Heart left ventricle (tissue), 13 donors: ENCODE results near the gene FTO.

Experiments
- POLR2A ChIP-seq, 2 donors: fragments of 450-650 bp; IDR thresholded peaks; one replicate each; pipeline ENCODE4 v1.6.1; 2017; ENCODE audit warnings: antibody characterized with exemption in 2 of 2, mild to moderate bottlenecking in 2 of 2, moderate library complexity in 2 of 2
- TF ChIP-seq, protein P1 (sequence below), 12 donors: fragments of 200-600 bp; sonication (generic) in 4 of 12; IDR thresholded peaks; one replicate each; pipeline versions ENCODE4 v1.5.0 to v1.8.0; 2018 to 2022; ENCODE audit warnings: antibody characterized with exemption in 12 of 12, mild to moderate bottlenecking in 5 of 12
- donor health status: ischemic (EF 13 %, LVEDD 7.1; RV severe dilation, severe dysfunction).
- donor health status: DM: no; HTN: yes; CAD: no.
- donor health status: DM: no; HTN: no; CAD: no.
- donor health status: ischemic (EF 25% LVEDD 6.9; RV normal size, moderate dysfunction).
- donor health status: ischemic (EF 25% LVEDD 5.7; RV mildly dilated, moderate dysfunction).
- donor health status: ischemic (EF 35%, LVEDD 5.7; RV mildly dilated, moderate dysfunction).
- donor health status: nonischemic (EF 11% LVEDD 7.7; RV severe dilation, severe dysfunction).
- donor health status: DM: yes; HTN: yes; CAD: no.
- donor health status: PGD.
- donor health status: ischemic (EF 29% LVEDD 5.4; RV normal size, mild dysfunction).
- donor health status: nonischemic (EF 23%, LVEDD 6.1; RV moderate dilation, normal function).

DNA sequence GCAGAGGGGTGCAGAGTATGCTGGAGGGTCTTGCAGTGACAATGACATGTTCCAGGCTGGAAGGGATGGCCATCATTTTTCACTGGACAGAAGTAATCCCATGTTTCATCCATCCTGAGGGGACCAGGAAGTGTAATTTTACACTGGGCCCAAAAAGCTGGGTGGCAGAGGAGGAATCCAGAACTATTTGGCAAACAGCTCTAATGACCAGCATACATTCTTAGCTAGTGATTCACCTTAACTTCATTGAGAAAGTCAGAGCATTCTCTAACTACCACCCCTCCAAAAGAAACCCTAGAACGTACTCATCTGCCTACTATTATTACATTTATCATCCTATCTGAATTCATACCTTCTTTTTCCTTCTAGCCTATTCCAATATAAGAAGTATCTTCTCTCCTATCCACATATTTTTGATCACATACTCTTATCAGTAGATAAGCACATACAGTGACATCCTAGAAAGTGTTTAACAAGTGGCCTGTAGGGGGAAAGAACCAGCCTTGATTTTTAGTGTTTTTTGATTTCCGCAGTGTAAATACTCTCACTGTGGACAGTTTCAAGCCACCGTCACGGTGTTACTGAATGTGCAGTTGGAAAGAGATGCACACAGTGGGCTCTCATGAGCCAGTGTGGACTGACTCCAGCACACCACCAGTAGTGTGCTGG lies 118.1 kb downstream of the FTO start:
- TF ChIP-seq, protein P1, sequence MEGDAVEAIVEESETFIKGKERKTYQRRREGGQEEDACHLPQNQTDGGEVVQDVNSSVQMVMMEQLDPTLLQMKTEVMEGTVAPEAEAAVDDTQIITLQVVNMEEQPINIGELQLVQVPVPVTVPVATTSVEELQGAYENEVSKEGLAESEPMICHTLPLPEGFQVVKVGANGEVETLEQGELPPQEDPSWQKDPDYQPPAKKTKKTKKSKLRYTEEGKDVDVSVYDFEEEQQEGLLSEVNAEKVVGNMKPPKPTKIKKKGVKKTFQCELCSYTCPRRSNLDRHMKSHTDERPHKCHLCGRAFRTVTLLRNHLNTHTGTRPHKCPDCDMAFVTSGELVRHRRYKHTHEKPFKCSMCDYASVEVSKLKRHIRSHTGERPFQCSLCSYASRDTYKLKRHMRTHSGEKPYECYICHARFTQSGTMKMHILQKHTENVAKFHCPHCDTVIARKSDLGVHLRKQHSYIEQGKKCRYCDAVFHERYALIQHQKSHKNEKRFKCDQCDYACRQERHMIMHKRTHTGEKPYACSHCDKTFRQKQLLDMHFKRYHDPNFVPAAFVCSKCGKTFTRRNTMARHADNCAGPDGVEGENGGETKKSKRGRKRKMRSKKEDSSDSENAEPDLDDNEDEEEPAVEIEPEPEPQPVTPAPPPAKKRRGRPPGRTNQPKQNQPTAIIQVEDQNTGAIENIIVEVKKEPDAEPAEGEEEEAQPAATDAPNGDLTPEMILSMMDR (IDR thresholded peaks at IDR 0.05) = no peak
- TF ChIP-seq POLR2A (IDR thresholded peaks at IDR 0.05) = no peak
